HEK293T (cell line): ENCODE measurements around the gene SNRK.

Experiments
- ARNT ChIP-seq: fragments of 450-650 bp; IDR thresholded peaks from 2 replicates; pipeline ENCODE4 v1.6.1; 2017; ENCODE audit warnings: mild to moderate bottlenecking
- BHLHE40 ChIP-seq: fragments of 450-650 bp; IDR thresholded peaks from 2 replicates; pipeline ENCODE4 v1.6.1; 2016; ENCODE audit warnings: mild to moderate bottlenecking, moderate library complexity, borderline replicate concordance
- CTBP1 ChIP-seq: fragments of 450-650 bp; IDR thresholded peaks from 2 replicates; pipeline ENCODE4 v1.6.1; 2016; ENCODE audit warnings: borderline replicate concordance
- ELF4 ChIP-seq: fragments of 450-650 bp; IDR thresholded peaks from 2 replicates; pipeline ENCODE4 v1.6.1; 2017; ENCODE audit warnings: antibody characterized with exemption
- FOXA1 ChIP-seq: fragments of 450-650 bp; IDR thresholded peaks from 2 replicates; pipeline ENCODE4 v1.6.1; 2016; ENCODE audit warnings: mild to moderate bottlenecking
- FOXK2 ChIP-seq: fragments of 450-650 bp; IDR thresholded peaks from 2 replicates; pipeline ENCODE4 v1.6.1; 2016; ENCODE audit warnings: mild to moderate bottlenecking
- FOXM1 ChIP-seq: fragments of 450-650 bp; IDR thresholded peaks from 2 replicates; pipeline ENCODE4 v1.6.1; 2017; ENCODE audit warnings: mild to moderate bottlenecking, borderline replicate concordance
- HDGF ChIP-seq: fragments of 450-650 bp; IDR thresholded peaks from 2 replicates; pipeline ENCODE4 v1.6.1; 2017; ENCODE audit warnings: antibody characterized with exemption, borderline replicate concordance
- NFRKB ChIP-seq: fragments of 450-650 bp; IDR thresholded peaks from 2 replicates; pipeline ENCODE4 v1.6.1; 2016; ENCODE audit warnings: mild to moderate bottlenecking, moderate library complexity
- SP1 ChIP-seq: fragments of 450-650 bp; IDR thresholded peaks from 2 replicates; pipeline ENCODE4 v1.6.1; 2017
- SUZ12 ChIP-seq: fragments of 450-650 bp; IDR thresholded peaks from 2 replicates; pipeline ENCODE4 v1.6.1; 2016; ENCODE audit warnings: mild to moderate bottlenecking
- TARDBP ChIP-seq: fragments of 450-650 bp; IDR thresholded peaks from 2 replicates; pipeline ENCODE4 v1.6.1; 2016
- ZNF384 ChIP-seq: fragments of 450-650 bp; IDR thresholded peaks from 2 replicates; pipeline ENCODE4 v1.6.1; 2016
- TF ChIP-seq, protein P1 (sequence below): fragments of 450-650 bp; IDR thresholded peaks from 2 replicates; pipeline ENCODE4 v1.6.1; 2016

DNA sequence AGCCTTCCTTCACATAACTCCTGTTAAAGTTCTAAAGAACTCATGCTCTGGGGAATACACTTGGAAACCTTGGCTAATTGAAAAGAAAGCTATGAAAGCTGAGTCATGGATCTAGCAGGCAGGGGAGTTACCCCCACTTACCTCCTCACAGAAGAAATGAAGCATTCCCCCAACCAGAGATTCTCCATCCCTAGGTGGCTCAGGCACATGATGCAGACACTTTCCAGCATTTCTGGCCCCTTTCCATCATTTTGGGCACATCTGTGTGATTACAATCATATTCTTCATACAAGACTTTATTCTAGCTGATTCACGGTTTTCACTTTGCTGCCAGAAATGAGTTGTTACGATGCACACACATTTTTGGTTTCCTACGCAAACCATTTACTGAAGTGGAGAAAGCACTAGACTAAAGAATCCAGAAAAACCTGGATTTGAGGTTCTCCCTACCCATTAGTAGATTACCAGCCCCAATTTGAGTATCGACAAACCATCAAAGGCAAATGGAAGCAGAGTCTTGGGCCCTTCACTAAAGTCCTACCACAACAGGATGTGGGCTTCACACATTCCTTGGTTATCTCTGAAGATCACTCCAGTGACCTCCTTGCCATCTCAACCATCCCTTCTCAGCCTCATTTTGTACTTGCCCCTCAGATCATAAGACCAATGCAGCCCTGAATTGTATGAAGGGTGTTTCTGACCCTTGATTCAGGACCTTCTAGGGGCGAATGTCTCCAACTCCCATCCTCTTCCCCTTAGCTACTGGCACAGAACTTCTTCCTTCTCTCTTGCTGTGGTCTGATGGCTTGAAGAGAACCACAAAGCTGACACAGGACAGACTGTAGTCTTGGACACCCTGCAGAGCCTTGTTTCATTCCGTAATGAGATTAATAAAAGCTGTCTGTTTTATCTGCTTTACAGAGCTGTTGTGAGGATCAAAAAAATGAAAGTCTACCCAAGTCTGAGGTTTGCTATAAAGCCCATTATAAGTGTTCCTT lies 42.5 kb upstream of the SNRK start:
- no peak for TF ChIP-seq FOXA1
- no peak for TF ChIP-seq SUZ12
- TF ChIP-seq HDGF = no peak
- no peak for TF ChIP-seq ARNT
- no peak for TF ChIP-seq BHLHE40
- TF ChIP-seq ELF4 = no peak
- no peak for TF ChIP-seq FOXK2
- no peak for TF ChIP-seq NFRKB
- TF ChIP-seq TARDBP = no peak
- TF ChIP-seq FOXM1 = no peak
- no peak for TF ChIP-seq SP1
- no peak for TF ChIP-seq ZNF384
- TF ChIP-seq CTBP1 = no peak
- TF ChIP-seq, protein P1, sequence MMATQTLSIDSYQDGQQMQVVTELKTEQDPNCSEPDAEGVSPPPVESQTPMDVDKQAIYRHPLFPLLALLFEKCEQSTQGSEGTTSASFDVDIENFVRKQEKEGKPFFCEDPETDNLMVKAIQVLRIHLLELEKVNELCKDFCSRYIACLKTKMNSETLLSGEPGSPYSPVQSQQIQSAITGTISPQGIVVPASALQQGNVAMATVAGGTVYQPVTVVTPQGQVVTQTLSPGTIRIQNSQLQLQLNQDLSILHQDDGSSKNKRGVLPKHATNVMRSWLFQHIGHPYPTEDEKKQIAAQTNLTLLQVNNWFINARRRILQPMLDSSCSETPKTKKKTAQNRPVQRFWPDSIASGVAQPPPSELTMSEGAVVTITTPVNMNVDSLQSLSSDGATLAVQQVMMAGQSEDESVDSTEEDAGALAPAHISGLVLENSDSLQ = no peak
